ENCODE results near the gene EGFL7.

EGFL7 gene

DNA sequence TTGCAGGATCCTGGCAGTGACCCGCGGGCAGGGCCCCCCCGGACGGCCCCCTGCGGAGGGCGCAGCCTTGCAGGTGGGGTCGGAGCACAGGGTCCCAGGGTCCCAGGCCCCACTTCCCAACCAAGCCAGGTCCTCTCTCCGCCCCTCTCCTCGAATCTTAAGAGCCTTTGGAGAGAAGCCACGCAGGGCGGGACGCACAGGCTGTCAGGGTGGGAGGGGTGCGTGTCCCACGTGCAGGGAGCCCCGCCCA is 18.4 kb upstream of the EGFL7 start:
- no peak for DNase-seq (ENCODE audit: low read depth)

DNA sequence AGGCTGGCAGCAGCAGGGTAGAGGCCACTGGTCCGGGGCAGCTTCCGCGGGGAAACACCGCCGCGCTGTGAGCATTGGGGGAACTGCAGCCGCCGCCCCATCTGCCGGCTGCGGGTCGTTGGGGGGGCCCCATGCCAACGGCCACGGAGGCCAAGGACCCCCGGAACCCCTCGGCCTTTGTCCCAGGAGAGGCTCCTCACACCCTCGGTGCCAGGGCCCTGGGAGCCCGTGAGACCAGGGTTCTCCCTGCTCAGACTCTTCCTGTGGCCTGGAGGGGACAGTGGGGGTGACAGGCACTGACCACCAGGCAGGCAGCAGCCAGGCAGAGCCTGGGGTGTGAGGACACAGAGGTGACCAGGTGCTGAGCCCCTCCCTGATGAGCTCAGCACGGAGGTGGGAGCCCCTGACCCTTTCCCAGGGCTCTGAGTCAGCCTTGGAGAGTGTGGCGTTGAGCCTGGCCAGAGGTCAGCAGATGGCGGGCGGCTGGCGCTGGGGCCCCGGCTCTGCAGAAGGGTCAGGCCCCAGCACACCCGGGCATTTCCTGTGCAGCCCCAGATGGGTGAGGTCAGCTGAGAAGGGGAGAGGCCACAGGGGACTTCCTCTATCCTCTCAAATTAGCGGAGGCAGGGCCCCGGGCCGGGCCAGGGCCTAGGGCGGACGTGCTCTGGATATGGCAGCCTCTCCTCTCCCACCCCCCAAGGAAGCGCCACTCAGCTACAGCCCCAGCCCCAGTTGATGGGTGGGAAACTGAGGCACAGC is 17.9 kb upstream of the EGFL7 start:
- peak; percentile 53 for DNase-seq (ENCODE audit: low read depth)

DNA sequence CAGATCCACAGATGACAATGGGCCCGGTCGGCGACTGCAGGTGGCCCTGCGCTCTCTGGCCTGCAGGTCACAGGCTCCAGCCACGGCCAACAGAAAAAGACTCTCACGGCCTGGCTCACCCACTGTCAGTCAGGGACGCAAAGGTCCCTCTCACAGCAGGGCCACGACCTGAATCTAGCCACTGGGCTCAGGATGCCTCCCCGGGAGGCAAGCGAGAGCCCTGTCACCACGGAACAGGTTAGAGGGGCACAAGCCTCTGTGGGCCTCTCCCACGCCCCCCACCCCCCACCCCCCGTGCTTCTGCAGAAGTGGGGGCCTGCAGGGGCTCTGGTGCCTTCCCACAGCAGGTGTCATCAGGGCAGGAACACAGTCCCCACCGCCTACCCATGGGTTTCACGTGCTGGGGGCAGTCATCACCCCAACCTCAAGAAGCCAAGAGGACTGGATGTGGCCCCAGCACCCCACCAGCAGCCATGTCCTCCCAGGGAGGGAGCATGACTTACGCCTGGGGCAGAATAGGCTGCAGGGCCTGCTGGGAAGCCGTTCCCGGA is 17.3 kb upstream of the EGFL7 start:
- DNase-seq (ENCODE audit: low read depth): no peak

DNA sequence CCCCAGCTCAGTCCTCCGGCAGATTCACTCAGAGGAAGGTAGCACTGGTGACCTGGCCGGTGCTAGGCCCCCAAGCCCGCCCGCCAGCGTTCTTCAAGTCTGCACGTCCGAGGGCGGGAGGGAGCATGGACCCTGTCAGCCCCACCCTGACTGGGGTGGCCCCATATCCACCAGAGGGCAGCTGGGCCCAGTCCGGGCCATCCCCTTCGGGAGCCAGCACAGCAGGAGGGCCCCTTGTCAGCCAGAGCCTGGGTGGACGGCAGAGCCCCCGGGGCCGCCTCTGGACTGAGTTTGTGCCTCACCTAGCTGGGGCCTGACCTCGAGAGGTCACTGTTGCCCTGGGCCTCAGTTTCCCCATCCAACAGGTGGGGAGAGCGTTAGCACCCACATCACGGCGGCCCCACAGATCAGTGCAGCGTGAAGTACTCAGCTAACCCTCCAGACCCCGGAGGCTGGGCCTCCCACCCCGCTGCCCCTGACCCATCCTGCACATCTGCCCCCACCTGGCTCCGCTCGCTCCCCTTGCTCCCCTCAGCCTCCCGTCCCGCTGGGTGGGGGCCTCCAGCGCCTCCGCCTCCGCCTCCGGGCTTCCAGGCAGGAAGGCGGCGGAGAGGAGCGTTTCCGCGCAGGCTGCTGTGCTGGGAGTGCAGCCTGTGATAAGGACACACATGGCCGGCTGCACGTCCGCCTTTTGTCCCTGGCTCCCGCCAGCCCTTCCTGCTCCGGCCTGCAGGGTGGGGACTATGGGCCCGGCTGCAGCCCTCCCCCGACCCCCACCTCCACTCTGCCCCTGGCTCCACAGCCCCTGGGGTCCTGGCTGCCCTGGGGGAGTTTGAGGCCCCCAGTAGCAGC is 16.6 kb upstream of the EGFL7 start:
- DNase-seq (ENCODE audit: low read depth): no peak

DNA sequence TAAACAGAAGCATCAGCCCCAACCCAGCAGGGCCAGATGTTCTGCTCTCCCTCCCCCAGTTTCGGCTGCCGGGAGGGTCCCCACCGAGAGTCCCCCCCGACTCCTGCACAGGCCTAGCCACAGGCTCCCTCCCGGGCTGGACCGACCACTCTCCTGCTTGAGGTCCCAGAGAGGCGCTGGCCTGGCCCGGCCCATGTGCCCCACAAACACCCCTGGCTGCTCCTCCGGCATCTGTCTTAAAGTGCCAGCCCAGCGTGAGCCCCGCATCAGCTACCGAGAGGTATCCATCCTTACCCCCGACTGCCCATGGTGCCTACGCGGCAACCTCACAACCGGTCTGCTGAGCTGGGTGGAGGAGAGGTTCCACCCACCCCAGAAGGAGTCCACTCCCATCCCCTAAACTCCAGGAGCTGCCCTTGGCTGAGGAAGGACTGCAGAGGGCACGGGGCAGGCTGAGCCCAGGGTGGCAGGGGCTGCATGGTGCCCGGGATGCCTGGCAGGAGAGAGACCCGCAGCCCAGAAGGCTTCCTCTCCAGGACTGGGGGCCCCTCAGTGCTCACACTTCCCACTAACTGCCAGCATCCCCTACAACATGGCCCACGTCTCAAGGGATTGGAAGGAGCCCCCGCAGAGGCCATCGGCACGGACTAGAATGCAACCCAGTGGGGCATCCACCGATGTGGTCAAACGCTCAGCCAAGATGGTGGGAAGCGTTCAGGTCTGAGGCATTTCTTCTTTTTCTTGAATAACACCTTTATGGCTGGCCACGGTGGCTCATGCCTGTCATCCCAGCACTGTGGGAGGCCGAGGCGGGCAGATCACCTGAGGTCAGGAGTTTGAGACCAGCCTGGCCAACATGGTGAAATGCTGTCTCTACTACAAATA is 15.6 kb upstream of the EGFL7 start:
- DNase-seq (ENCODE audit: low read depth): no peak

DNA sequence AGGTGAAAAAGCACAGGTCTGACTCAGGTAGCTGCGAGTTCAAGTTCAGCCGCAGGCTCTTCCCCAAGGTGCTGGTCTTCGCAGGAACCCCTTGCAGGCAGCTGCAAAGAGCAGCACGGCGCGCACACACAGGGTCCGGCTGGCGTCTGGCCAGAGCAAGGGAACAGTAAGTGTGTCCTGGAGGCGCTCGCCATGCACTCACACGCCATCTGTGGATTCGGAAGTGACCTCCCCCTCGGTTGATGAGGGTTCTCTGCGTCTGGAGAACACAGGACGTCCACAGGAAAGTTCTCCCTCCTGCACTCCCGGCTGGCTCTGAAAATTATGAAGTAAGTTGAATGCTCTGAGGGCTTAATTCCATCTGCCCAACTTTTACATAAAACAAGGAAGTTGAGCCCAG is 14.0 kb upstream of the EGFL7 start:
- DNase-seq (ENCODE audit: low read depth): no peak

DNA sequence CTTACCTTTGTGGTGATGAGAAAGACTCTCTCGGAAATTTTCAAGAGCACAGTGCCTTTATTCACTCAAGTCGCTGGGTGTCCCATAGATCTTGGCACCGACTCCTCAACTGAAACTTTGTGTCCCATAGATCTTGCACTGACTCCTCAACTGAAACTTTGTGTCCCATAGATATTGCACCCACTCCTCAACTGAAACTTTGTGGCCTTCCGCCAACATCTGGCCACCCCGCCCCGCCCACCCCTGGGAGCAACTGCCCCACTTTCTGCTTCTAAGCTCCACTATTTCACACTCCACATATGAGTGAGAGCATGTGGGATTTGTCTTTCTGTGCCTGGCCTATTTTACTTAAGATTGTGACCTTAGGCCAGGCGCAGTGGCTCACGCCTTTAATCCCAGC is 12.7 kb upstream of the EGFL7 start:
- no peak for DNase-seq (ENCODE audit: low read depth)

DNA sequence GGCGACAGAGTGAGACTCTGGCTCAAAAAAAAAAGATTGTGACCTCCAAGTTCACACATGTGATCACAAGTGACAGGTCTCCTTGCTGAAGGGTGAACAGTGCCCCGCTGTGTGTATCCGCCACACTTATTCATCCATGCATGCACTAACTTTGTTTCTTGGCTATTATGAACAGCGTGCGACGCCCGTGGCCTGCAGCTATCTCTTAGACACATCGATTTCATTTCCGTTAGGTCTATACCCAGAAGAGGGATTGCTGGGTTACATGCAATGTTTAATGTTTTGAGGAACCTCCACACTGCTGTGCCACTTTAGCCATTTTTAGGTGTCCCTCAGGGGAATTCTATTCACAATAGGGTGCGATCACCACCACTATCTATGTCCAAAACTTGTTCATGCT is 12.1 kb upstream of the EGFL7 start:
- DNase-seq (ENCODE audit: low read depth): no peak

DNA sequence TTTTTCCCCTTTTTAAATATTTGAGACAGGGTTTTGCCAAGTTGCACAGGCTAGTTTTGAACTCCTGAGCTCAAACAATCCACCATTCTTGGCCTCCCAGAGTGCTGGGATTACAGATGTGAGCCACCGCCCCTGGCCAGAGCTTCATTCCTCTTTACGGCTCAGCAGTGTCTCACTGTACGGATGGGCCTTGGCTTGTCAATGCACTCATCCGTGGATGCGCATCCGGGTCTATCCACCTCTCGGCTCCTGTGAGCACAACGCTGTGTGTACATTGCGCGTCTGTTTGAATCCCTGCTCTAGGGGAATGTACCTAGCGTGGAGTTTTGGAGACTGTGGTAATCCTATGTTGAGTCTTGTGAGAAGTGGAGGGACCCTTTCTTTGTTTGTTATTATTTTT is 10.9 kb upstream of the EGFL7 start:
- no peak for DNase-seq (ENCODE audit: low read depth)

DNA sequence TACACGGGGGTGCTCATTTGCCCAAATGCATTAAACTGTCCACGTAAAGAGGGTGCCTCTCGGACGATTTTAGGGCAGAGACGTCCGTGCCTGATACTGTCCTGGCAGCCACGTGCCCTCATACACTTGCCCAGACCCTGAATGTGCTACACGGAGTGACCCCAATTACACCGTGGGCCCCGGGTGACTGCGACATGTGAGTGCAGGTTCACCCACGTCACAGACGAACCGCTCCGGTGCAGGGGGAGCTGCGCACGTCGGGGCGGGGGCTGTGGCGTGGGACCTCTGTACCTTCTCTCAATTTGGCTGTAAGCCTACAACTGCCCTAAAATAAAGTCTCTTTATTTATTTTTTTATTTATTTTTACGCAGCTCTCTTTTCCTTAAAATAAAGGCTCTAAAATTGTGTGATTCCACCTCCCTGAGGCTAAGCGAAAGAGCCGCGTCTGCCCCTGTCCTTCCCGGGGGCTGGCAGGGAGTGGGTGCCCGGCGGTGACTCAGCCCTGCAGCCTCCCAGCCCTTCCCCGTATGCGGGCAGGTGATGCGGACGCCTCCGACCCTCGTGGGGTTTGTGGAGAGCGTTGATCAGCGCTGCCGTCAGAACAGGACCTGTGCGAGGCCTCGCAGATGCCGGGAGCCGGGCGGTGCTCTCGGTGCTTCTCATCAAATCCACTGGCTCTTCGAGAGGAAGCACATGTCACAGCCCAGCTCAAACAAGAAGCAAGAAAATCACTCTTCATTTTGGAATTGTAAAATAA is 9.2 kb upstream of the EGFL7 start:
- DNase-seq (ENCODE audit: low read depth): no peak

DNA sequence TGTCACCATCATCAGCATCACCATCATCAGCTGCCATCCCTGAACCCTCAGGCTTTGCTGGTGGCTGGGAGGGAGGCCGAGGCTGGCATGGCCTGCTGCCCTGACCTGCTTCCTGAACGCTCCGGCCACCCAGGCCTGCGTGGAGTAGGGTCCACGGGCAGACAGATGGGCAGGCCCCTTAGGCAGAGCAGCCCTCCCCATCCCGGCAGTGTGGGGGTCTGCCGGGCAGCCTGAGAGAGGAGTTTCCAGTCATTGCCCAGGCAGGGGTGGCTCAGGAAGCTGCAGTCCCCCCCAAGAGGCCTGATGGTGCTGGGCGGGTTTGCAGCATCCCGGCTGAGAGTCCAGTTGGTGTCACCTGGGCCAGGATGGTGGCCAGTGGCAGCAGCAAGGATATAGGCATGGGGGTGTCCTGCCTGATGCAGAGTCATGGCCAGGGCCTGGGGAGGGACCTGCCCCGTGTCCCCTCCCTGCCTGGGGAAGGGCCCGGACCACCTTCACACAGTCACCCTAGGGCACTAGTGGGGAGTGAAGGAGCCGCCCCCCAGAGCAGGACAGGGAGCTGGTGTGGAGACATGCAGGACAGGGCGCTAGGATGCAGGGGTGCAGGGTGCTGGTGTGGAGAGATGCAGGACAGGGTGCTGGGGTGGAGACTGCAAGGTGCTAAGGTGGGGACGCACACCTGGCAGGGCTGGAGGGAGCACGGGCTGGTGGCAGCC is 7.7 kb upstream of the EGFL7 start:
- no peak for DNase-seq (ENCODE audit: low read depth)

DNA sequence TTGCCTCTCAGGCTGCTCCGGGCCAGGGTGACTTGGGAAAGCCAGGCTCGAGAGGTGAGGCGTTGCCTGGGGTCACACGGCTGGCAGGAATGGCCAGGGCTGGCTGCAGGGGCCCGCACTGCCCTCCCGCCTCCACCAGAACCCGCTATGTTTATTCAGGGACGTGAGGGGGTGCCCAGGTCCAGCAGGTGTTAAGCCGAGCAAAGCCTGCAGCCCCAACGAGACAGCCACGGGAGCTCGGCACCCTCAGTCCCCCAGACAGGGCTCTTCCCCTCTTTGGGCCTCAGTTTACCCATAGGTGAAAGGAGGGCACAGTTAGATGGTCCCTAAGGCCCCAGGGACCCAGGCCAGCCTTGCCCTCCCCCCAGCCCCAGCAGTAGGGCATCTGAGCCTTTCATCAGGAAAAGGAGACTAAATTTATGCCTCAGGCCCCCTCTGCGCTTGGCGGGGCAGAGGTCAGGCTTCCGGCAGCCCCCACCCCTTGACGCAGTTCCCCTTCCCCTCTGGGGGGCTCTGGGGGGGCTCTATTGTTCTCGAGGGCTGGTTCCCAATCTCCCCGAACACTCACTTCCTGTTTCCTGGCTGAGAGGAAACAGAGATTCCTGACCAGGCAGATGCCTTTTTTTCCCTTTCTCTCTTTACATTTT is 7.1 kb upstream of the EGFL7 start:
- no peak for DNase-seq (ENCODE audit: low read depth)

DNA sequence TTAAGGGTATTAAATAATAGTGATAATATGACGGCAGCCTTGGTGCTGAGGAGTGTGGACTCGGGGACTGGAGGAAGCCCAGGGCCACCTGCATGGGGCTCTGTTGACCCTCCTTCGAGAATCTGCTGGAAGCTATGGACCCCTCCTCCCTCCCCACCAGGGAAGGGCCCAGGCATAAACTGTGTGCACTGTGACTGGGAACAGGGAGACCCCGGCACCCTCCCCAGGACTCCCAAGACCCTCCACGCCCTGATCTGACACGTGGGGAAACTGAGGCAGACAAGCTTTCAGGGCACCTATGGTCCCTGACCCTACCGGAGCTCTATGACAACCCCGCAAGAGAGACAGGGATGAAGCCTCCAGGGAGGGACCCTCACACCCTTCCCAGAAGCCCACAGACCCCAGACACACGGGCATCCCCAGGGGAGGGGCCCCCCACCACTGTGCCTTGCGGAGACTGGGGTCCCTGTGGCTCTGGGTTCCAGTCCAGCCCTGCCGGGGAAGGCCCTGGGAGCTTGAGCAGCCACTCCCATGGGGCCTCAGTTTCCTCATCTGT is 6.5 kb upstream of the EGFL7 start:
- no peak for DNase-seq (ENCODE audit: low read depth)

DNA sequence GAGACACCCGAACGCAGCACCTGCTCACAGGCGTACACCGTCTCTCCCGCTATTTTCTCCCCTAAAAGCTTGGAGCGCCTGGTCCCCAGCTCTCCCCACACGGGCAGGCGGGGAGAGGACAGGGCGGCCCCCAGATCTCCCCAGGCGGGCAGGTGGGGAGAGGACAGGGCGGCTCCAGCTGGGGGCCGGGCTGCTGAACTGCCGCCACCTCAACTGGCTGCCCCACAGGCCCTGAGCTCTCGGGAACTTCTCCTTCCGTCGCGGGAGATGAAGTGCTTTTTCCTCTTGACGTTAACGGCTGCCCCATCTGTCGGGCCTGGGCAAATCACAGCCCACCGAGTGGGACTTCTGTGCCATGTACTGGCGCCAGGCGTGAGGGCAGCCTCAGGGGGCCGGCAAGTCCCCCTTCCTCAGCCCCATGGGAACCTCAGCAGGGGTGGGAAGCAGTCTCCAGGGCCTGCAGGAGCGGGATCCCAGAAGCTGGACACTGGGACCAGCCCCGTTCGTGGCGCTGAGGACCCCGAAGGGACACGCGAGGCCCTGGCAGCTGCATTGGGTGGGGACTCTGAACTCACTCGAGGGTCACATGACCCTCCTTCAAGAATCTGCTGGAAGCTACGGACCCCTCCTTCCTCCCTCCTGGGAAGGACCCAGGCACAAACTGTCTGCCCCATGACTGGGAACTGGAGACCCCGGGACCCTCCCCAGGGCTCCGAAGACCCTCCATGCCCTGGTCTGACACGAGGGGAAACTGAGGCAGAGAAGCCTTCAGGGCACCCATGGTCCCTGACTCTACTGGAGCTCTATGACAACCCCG is 5.7 kb upstream of the EGFL7 start:
- no peak for DNase-seq (ENCODE audit: low read depth)

DNA sequence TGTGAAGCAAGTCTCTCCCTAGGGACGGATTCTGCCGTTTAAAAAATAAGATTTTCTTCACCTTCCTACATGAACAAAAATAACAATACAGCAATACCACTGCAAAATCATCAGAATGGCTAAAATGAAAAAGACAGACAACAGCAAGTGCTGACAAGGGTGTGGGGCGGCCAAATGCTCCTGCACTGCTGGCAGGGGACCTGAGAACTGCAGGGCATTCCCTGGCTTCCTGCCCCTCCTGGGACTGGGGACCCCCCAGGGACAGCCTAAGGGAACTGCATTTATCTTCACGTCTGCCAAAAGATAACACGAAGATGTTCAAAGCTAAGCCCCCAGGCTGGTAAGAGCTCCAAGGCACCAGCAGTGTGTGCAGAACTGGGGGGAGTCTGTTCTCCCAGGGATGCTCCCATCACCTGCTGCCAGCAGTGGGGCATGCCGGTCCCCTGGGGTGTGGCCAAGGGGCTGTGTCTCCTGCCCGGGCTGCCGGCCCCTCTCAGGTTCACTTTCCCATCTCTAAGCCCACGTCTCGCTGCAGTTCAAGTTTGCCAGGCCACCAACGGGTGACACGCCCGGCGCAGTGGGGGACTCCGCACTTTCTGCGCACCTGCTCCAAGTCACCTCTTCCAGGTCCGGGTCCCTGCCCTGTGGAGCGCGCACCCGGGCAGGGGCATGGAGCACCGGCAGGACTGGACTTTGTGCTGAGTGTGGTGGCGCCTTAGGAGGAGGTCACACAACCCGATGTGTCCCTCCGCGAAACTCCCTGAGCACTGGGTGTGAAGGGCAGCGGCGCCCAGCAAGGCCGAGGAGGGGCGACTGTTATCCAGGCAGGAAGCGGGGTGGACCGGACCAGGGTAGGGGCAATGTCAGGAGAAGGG is 4.5 kb upstream of the EGFL7 start:
- DNase-seq (ENCODE audit: low read depth): no peak

DNA sequence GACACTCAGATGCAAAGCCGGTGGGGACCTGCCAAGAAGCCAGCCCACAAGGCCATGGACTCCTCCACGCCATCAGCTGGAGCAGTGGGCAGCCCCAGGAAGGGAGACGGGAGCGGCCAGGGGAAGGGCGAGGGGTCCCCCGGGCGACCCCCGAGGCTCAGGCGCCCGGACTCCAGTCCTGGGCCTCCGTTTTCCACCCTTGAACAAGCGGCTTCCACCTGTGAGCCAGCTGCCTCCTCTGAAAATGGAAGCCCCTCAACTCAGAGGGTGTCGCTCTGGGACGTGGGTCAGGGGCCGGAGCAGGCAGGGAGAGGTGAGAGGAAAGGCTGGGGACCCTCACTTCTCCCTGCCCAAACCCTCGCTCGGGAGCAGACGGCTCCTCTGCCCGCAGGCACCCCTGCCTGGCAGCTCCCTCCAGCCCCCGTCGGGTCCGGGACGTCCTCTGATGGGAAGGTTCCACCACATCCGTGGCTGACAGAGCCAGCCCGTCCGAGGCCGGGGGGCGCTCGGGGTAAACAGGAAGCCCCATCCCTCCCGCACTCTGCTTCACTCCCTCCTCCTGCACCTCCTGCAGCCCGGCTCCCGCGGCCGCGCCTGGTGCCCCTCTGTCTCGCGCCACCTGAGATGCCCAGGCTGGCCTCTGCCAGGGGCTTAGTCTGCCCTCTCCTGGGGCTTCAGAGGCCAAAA is 3.7 kb upstream of the EGFL7 start:
- DNase-seq (ENCODE audit: low read depth): no peak

DNA sequence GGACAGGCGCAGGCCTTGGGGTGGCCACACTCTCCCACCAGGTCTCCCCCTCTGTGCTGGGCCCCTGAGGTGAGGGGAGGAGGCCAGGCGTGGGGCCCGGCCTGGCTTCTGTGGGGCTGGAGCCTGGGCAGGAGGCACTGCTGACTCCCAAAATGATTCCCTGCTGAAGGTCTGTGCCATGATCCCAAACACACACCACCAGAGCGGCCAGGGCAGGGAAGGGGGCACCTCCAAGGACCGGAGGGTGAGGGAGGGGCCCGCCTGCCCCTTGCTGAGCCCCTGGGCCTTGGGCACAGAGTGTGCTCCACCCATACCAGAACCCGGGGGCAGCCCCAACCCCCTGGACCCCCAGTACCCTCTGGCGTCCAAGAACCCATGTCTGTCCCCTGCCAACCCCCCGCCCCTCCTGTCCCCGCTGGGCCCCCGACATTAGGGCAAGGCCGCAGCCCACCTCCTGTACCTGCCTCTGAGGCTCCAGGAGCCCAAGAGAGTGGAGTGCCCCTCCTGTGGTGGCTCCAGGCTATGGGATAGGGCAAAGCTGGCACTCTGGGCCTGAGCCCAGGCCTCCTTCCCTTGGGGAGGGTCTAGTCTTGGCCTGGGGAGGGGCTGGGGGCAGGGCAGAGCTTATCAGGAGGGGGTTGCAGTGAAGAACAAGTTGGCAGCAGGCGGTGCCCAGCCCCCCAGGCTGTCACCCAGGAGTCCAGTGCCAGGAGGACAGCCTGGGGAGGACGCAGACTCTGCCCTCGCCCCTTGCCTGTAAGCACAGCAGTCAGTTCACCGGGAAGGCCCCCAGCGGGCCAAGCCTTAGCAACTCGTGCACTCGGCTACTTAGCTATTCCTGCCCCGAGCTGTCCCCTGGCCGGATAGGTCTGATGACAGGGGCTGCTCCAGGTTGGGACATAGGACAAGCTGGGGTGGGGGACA is 2.6 kb upstream of the EGFL7 start:
- no peak for DNase-seq (ENCODE audit: low read depth)

Measured in stimulated activated CD8-positive, alpha-beta memory T cell treated with anti-CD3 and anti-CD28 coated beads, Interleukin-7, amount 100 ng/mL, for 24 hours (primary cell).